Stimulated activated effector memory CD8-positive, alpha-beta T cell treated with anti-CD3 and anti-CD28 coated beads, Interleukin-12 subunit alpha, Interleukin-12 subunit beta, amount 100 ng/mL, for 72 hours (primary cell): ENCODE results near the gene TSPAN14.
A peak's percentile ranks its signal among the peaks of the same experiment; 100 is the strongest.

Experiments used
- ATAC-seq: fragments of 150-1000 bp; cut with Tn5 transposase; 2 replicates; pipeline ENCODE4 v1.10.0; 2021
- DNase-seq, 2 donors: peaks; one replicate each; pipeline ENCODE4 v3.0.0; 2021 to 2022; ENCODE audit warnings: low spot score in 2 of 2
- H3K27ac Mint-ChIP-seq: one replicate; pipeline ENCODE4 v1.8.0; 2022; ENCODE audit warnings: mild to moderate bottlenecking, mixed read lengths
- H3K36me3 Mint-ChIP-seq: one replicate; pipeline ENCODE4 v1.8.0; 2022; ENCODE audit warnings: mild to moderate bottlenecking, mixed read lengths
- H3K4me1 Mint-ChIP-seq: one replicate; pipeline ENCODE4 v1.8.0; 2022; ENCODE audit warnings: mixed read lengths
- H3K4me3 Mint-ChIP-seq: one replicate; pipeline ENCODE4 v1.8.0; 2022; ENCODE audit warnings: mild to moderate bottlenecking, mixed read lengths
- H3K9me3 Mint-ChIP-seq: one replicate; pipeline ENCODE4 v1.8.0; 2022; ENCODE audit warnings: mixed read lengths

The TSPAN14 gene

GRCh38 chr10:80444646-80445319, 9.3 kb upstream of the TSPAN14 start:
- H3K9me3 Mint-ChIP-seq: no peaks in the 10 kb centered on the region
- DNase-seq (peak; percentile 39 to 81), ATAC-seq (peak; percentile 84)
- H3K36me3 Mint-ChIP-seq: no peaks in the 10 kb centered on the region
- no peak overlapping the region for H3K4me3 Mint-ChIP-seq
- peaks cover 49% of the 10 kb centered on the region for H3K4me1 Mint-ChIP-seq
- peak overlapping the region; percentile 37 for H3K27ac Mint-ChIP-seq

DNA sequence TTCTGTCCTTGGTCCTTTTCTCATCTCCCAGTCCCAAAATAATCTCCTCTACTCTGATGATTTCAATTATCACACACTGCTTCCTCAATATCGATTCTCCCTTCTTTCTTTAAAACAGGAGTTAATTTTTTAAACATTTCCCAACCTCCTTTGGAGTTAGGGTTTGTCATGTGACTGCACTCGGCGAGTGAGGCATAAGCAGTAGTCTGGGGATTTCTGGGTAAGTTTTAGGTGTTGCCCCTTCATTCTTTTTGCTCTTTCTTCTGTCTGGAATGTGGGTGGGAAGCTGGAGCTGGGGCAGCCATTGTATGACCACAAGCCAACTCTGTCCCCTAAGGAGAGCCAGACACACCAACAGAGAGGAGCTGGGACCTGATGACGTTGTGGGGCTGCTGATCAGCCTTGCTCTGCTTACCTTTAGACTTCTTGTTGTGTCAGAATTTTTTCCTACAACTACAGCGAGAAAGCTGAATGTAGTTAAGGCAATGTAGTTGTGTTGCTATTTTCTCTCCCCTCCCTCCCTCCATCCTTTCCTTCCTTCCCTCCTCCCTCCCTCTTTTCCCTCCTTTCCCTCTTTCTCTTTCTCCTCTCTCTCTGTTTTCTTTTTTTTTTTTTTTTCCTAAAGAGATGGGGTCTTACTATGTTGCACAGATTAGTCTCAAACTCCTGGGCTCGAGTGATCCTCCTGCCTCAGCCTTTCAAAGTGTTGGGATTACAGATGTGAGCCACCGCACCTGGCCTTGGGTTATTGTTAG, 6.5 kb upstream of the TSPAN14 start:
- DNase-seq (no peak), ATAC-seq (no peak)
- peak overlapping the region; percentile 70 for H3K27ac Mint-ChIP-seq
- no peaks in the 10 kb centered on the region for H3K36me3 Mint-ChIP-seq
- no peak overlapping the region for H3K4me3 Mint-ChIP-seq
- no peaks in the 10 kb centered on the region for H3K9me3 Mint-ChIP-seq
- H3K4me1 Mint-ChIP-seq: peaks cover 49% of the 10 kb centered on the region

DNA sequence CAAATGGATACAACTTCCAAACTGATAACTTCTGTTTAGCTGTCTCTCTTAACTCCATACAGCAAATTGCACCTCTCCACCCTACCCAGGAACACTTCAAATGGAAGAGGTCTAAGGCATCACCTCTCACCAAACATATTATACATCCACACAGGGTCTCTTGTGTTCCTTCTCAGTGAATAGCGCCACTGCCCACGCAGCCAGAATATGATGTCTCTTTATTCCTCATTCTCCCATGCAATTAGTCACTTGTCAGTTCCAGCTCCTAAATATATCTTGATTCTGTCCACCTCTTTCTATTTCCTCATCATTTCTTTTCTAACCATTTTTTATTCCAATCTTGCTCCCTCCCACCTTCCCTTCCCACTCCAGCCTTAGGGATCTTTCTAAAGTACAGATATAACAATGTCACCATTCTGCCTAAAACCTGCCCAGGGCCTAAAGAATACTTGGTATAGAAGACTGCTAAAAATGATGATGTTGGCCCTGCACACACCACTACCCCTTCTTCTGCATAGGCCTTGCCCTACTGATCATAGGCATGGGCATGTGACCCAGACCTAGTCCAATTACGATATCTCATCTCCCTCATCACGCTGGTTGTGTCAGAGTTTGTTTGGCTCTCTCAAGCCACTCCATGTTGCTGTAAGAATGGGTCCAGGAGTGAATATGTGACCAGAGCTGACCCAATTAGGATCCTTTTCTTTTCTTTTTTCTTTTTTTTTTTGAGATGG, 5.7 kb upstream of the TSPAN14 start:
- Mint-ChIP-seq H3K9me3 (no peaks in the 10 kb centered on the region), H3K4me1 (peaks cover 52% of the 10 kb centered on the region)

DNA sequence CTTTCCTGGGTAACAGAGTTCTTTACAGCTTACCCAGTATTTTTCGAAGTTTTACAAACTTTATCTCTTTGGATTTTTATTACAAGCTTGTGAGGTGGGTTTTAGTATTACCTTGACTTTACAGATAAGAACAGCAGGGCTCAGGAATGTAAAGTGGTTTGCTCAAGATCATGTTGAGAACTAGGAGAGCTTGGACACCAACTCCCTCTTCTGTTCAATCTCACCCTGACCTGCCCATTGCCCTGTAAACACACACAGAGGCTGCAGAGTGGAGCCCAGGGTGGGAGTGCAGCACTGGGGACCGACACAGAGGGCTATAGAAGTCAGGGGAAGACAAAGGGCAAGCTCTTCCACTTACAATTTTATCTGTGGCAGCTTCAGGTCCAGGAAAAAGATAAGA, 4.6 kb upstream of the TSPAN14 start:
- peaks cover 46% of the 10 kb centered on the region for H3K4me1 Mint-ChIP-seq

More for the DNA sequence above, 5.7 kb upstream of the TSPAN14 start:
- DNase-seq: no peak
- ATAC-seq: no peak
- H3K4me3 Mint-ChIP-seq: no peak overlapping the region
- H3K27ac Mint-ChIP-seq: peak overlapping the region; percentile 70
- H3K36me3 Mint-ChIP-seq: peaks cover 3% of the 10 kb centered on the region

DNA sequence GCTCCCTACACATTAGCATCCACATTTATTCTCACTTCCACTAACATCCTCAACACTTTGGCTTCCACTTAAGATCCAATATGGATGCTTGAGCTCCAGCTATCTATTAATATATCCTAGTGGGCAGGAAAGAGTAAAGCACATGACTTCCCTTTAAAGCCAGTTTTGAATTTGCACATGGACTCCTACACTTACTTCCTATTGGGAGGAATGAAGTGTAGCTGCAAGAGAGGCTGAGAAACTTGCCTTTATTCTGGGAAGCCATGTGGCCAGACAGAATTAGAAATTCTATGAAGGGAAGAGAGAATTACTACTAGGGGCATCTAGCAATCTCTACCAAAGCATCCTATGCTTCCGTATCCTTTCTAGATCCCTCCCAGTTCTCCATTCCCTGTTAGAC, 3.0 kb upstream of the TSPAN14 start:
- peaks cover 13% of the 10 kb centered on the region for H3K36me3 Mint-ChIP-seq
- H3K27ac Mint-ChIP-seq: no peak overlapping the region
- DNase-seq (no peak), ATAC-seq (no peak)
- H3K4me3 Mint-ChIP-seq: no peak overlapping the region
- peaks cover 46% of the 10 kb centered on the region for H3K4me1 Mint-ChIP-seq
- no peaks in the 10 kb centered on the region for H3K9me3 Mint-ChIP-seq

More for the DNA sequence above, 4.6 kb upstream of the TSPAN14 start:
- Mint-ChIP-seq H3K27ac (no peak overlapping the region), H3K36me3 (peaks cover 7% of the 10 kb centered on the region), H3K9me3 (no peaks in the 10 kb centered on the region), H3K4me3 (no peak overlapping the region)
- ATAC-seq (no peak), DNase-seq (no peak)

DNA sequence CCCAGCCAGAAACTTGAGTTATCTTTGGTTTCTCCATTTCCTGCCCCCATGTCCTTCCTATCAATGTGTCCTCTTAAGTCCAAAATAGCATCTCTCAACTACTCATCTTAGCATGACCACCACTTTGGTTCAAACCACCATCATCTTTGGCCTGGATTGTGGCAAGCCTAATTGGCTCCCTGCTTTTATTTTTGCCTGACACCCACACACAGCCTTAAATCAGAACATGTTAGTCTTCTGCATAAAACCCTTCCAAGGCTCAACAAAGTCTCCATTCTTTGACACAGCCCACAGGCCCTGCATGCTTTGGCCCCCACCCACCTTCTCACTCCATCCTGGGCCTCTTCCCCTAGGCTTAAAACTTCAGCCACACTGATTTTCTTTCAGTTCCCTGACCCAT, 2.0 kb upstream of the TSPAN14 start:
- DNase-seq: no peak
- H3K27ac Mint-ChIP-seq: no peak overlapping the region
- H3K4me1 Mint-ChIP-seq: peaks cover 42% of the 10 kb centered on the region
- no peak for ATAC-seq
- peaks cover 21% of the 10 kb centered on the region for H3K36me3 Mint-ChIP-seq
- H3K9me3 Mint-ChIP-seq: no peaks in the 10 kb centered on the region
- H3K4me3 Mint-ChIP-seq: no peak overlapping the region

DNA sequence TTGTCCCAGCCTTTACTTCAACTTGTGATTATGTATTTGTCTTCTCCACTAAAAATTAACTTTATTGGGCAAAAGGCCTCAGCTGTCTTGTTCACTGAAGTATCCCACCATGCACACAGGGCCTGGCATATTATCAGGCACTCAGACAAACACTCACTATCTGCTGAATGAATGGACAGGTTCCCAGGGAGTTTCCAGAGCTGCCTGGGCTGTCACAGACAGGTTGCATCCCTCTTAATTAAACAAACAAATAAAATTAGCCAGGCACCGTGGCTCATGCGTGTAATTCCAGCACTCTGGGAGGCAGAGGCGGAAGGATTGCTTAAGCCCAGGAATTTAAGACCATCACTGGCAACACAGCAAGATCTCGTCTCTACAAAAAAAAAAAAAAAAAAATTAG, 1.5 kb upstream of the TSPAN14 start:
- no peak for ATAC-seq
- H3K36me3 Mint-ChIP-seq: peaks cover 21% of the 10 kb centered on the region
- no peaks in the 10 kb centered on the region for H3K9me3 Mint-ChIP-seq
- no peak overlapping the region for H3K4me3 Mint-ChIP-seq
- peaks cover 41% of the 10 kb centered on the region for H3K4me1 Mint-ChIP-seq
- no peak overlapping the region for H3K27ac Mint-ChIP-seq
- no peak for DNase-seq

GRCh38 chr10:80453056-80453841, 861 bp upstream of the TSPAN14 start:
- peaks cover 43% of the 10 kb centered on the region for H3K4me1 Mint-ChIP-seq
- ATAC-seq (no peak), DNase-seq (no peak)
- H3K9me3 Mint-ChIP-seq: no peaks in the 10 kb centered on the region
- H3K27ac Mint-ChIP-seq: peak overlapping the region; percentile 81
- no peak overlapping the region for H3K4me3 Mint-ChIP-seq
- H3K36me3 Mint-ChIP-seq: peaks cover 21% of the 10 kb centered on the region

- H3K9me3 Mint-ChIP-seq: no peaks in the 10 kb centered on the region
- ATAC-seq: peak; percentile 36
- H3K36me3 Mint-ChIP-seq: peaks cover 21% of the 10 kb centered on the region
- H3K4me1 Mint-ChIP-seq: peaks cover 47% of the 10 kb centered on the region
- DNase-seq: no peak
- H3K4me3 Mint-ChIP-seq: no peak overlapping the region
- H3K27ac Mint-ChIP-seq: peak overlapping the region; percentile 97
Measured at GRCh38 chr10:80454513-80455460, 677 bp downstream of the TSPAN14 start.

DNA sequence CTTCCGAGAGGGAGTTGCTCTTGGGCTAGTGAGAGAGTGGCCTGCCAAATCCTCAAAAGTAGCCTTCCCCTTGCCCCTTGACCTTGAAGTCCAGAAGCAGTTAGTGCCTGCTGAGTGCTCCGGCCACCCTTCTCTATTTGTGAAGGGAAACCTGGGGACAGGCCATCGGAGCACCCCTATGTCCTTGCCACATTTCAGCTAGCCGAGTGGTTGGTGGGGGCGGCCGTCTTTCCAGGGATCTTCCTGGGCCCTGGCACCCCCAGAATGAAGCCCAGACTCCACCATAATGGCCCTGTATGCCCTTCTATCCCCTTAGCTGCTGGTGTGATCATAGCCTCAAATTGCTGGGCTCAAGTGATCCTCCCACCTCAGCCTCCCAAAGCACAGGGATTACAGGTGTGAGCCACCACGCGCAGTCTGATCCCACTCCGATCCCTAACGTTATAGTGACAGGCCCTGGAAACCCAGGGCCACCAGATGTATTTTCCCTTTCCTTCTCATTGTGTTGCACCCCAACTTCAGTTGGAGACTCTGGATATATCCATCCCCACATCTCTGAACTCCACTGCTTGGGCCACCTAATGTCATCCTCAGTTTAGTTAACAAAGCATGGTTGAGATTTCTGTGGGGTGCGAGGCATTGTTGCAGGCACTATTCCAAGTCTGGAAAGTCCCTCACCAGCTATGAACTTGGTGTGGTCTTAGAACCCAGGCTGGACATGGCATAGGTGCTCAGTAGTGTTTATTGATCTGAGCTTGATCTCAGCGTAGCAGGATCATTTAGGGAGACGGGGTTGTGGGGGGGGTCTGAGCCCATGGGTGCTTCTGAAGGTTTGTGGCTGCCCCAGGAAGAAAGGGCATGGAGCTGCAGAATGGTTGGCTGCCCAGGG, 1.6 kb downstream of the TSPAN14 start:
- ATAC-seq (no peak), DNase-seq (no peak)
- H3K4me3 Mint-ChIP-seq: no peak overlapping the region
- peaks cover 21% of the 10 kb centered on the region for H3K36me3 Mint-ChIP-seq
- peak overlapping the region; percentile 97 for H3K27ac Mint-ChIP-seq
- H3K9me3 Mint-ChIP-seq: no peaks in the 10 kb centered on the region
- H3K4me1 Mint-ChIP-seq: peaks cover 56% of the 10 kb centered on the region

- H3K9me3 Mint-ChIP-seq: no peaks in the 10 kb centered on the region
- peaks cover 76% of the 10 kb centered on the region for H3K4me1 Mint-ChIP-seq
- no peak overlapping the region for H3K4me3 Mint-ChIP-seq
- H3K27ac Mint-ChIP-seq: peak overlapping the region; percentile 97
- ATAC-seq: no peak
- no peak for DNase-seq
- peaks cover 21% of the 10 kb centered on the region for H3K36me3 Mint-ChIP-seq
Measured at GRCh38 chr10:80457554-80458262, 3.6 kb downstream of the TSPAN14 start.

- ATAC-seq (no peak), DNase-seq (no peak)
- Mint-ChIP-seq H3K36me3 (peaks cover 22% of the 10 kb centered on the region), H3K9me3 (no peaks in the 10 kb centered on the region), H3K27ac (peak overlapping the region; percentile 97), H3K4me1 (peaks cover 79% of the 10 kb centered on the region), H3K4me3 (no peak overlapping the region)
Measured at GRCh38 chr10:80458263-80458625, 4.1 kb downstream of the TSPAN14 start.

- H3K36me3 Mint-ChIP-seq: peaks cover 21% of the 10 kb centered on the region
- H3K4me3 Mint-ChIP-seq: no peak overlapping the region
- H3K4me1 Mint-ChIP-seq: peaks cover 79% of the 10 kb centered on the region
- DNase-seq (no peak), ATAC-seq (no peak)
- H3K27ac Mint-ChIP-seq: peak overlapping the region; percentile 97
- H3K9me3 Mint-ChIP-seq: no peaks in the 10 kb centered on the region
Measured at GRCh38 chr10:80458638-80459037, 4.5 kb downstream of the TSPAN14 start.
